Effector memory CD4-positive, alpha-beta T cell (primary cell): ENCODE results near the gene RIPOR3.
"Not testable (repeated sequence)": the region's sequence is repeated elsewhere in the genome, so short reads cannot be mapped to it uniquely, and the experiment has no call there.

ENCODE experiments used
- DNase-seq, 3 donors: peaks; one replicate each; pipeline ENCODE4 v3.0.0-alpha.2; 2020
- H3K27ac ChIP-seq: 2 replicates; pipeline ENCODE4 v1.7.0; 2013; ENCODE audit warnings: mild to moderate bottlenecking, low read length, moderate library complexity; ENCODE audit not compliant: insufficient read depth, poor library complexity, severe bottlenecking
- H3K27me3 ChIP-seq: replicated peaks from 2 replicates; pipeline ENCODE4 v1.7.0; 2013; ENCODE audit warnings: mild to moderate bottlenecking, low read length; ENCODE audit not compliant: insufficient read depth, control insufficient read depth, poor library complexity, severe bottlenecking
- H3K36me3 ChIP-seq: 2 replicates; pipeline ENCODE4 v1.7.0; 2013; ENCODE audit warnings: mild to moderate bottlenecking, low read length, moderate library complexity; ENCODE audit not compliant: control insufficient read depth, insufficient read depth
- H3K4me1 ChIP-seq: 2 replicates; pipeline ENCODE4 v1.7.0; 2013; ENCODE audit warnings: low read length, mild to moderate bottlenecking; ENCODE audit not compliant: control insufficient read depth, insufficient read depth, poor library complexity, severe bottlenecking
- H3K4me3 ChIP-seq: 2 replicates; pipeline ENCODE4 v1.7.0; 2013; ENCODE audit warnings: low read length, low read depth, mild to moderate bottlenecking; ENCODE audit not compliant: insufficient read depth, poor library complexity, severe bottlenecking
- H3K9me3 ChIP-seq: 2 replicates; pipeline ENCODE4 v1.7.0; 2013; ENCODE audit warnings: mild to moderate bottlenecking, low read length, moderate library complexity; ENCODE audit not compliant: control insufficient read depth

The RIPOR3 gene

GRCh38 chr20:50598768-50599167, 92.6 kb downstream of the RIPOR3 start:
- not testable (repeated sequence) for H3K36me3 ChIP-seq, H3K27ac ChIP-seq, DNase-seq, H3K4me1 ChIP-seq, H3K27me3 ChIP-seq, H3K4me3 ChIP-seq, H3K9me3 ChIP-seq

DNA sequence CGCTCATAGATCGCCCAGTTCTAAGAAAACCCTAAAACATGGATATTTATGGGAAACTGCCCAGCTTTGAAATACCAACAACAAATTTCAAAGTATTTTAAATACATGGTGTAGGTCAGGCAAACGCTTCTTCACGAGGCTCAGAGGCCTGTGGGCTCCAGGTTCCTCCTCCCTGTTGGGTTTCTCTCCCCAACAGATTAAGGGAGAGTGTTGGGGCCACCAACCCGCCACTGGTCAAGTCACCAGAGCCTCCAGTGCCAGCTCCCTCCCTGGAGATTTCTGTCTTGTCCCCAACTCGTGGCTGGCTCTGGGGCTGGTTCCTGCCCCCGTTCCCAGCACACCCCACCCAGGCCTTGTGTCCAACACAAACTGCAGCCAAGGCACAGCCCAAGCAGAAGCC, 93.3 kb downstream of the RIPOR3 start:
- Histone ChIP-seq H3K27ac (no peak overlapping the region), H3K4me3 (no peak overlapping the region), H3K36me3 (no peaks in the 10 kb centered on the region), H3K4me1 (no peaks in the 10 kb centered on the region), H3K9me3 (no peaks in the 10 kb centered on the region), H3K27me3 (peaks cover 3% of the 10 kb centered on the region)
- DNase-seq = no peak

- Histone ChIP-seq H3K4me1 (no peaks in the 10 kb centered on the region), H3K27me3 (peaks cover 3% of the 10 kb centered on the region), H3K4me3 (no peak overlapping the region), H3K27ac (no peak overlapping the region), H3K36me3 (no peaks in the 10 kb centered on the region), H3K9me3 (no peaks in the 10 kb centered on the region)
- DNase-seq = no peak
Observed at GRCh38 chr20:50597406-50597969, 93.9 kb downstream of the RIPOR3 start.

GRCh38 chr20:50596694-50597021, 94.7 kb downstream of the RIPOR3 start:
- Histone ChIP-seq H3K27me3 (no peaks in the 10 kb centered on the region), H3K4me1 (no peaks in the 10 kb centered on the region), H3K9me3 (no peaks in the 10 kb centered on the region), H3K4me3 (no peak overlapping the region), H3K27ac (no peak overlapping the region), H3K36me3 (no peaks in the 10 kb centered on the region)
- DNase-seq = no peak

DNA sequence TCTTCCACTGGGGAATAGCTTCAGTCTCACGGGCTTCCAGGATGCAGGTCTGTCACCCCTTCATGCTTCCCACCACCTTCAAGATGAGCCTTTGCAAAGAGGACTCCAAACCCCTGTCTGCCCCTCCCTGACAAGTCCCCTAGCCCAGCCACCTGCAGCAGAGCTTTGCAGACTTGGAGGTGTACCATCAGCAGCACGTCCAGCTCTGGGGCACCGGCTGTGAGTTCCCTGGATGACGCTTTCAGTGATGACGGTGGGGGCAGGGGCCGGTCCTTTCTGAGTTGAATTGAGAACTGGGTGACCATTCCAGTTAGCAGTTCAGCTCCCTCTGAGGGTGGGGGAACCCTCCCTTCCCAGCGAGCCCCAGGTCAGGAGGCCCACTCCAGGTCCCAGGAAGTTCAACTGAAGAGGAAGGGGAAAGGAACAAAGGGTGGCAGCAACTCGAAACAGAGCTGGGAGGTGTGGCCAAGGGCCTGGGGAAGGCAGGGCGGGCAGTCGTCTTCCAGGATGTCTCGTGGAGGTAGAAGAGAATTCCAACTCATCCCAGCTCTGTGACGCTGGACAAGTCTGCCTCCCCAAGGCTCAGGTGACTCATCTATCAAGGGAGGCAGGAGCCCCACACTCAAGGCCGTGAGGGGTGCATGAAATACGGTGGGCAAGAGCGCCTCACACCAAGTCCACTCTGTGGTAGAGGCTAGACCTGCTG, 95.2 kb downstream of the RIPOR3 start:
- Histone ChIP-seq H3K27ac (no peak overlapping the region), H3K4me3 (no peak overlapping the region), H3K36me3 (no peaks in the 10 kb centered on the region), H3K4me1 (no peaks in the 10 kb centered on the region), H3K27me3 (no peaks in the 10 kb centered on the region), H3K9me3 (no peaks in the 10 kb centered on the region)
- no peak for DNase-seq

DNA sequence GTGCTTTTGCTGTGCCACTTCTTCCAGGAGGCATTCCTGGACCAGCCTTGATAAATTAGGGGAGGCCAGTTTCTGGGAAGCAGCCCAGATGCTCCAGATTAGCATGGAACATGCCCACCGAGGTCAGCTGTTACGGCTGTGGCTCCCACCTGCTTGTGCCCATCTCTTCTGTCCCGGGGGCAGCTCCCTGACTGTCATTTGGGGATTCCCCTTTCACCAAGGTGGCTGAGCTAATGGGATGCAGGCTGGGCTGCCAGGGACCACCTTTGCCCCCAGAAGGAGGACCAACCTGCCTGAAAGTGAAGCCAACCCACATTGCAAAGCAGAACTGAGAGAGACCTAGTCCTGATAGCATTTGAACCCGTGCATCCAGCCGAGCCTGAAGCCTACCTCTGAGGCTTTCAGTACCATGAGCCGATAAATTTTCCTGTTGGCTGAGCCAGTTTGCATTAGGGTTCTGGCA, 95.9 kb downstream of the RIPOR3 start:
- Histone ChIP-seq H3K4me1 (no peaks in the 10 kb centered on the region), H3K27me3 (no peaks in the 10 kb centered on the region), H3K4me3 (no peak overlapping the region), H3K36me3 (no peaks in the 10 kb centered on the region), H3K27ac (no peak overlapping the region), H3K9me3 (no peaks in the 10 kb centered on the region)
- no peak for DNase-seq

GRCh38 chr20:50594591-50595432, 96.5 kb downstream of the RIPOR3 start:
- DNase-seq = no peak
- H3K4me3 ChIP-seq = no peak overlapping the region
- H3K27ac ChIP-seq = no peak overlapping the region
- H3K27me3 ChIP-seq = no peaks in the 10 kb centered on the region
- no peaks in the 10 kb centered on the region for H3K9me3 ChIP-seq
- no peaks in the 10 kb centered on the region for H3K36me3 ChIP-seq
- no peaks in the 10 kb centered on the region for H3K4me1 ChIP-seq

DNA sequence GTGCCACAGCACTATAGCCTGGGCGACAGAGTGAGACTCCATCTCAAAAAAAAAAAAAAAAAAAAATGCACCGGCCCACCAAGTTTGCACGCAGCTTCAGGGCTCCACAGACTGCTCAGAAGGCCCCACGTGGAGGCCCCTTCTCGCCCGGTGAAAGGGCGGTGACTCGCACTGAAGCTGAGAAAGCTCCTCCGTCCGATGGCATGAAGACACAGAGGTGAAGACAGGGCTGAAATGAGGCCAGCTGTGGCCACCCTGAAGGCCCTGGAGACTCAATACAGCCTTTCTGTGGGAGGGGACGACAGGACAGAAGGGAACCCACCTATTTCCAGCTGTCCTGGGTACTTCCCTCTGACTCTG, 97.1 kb downstream of the RIPOR3 start:
- Histone ChIP-seq H3K27me3 (no peaks in the 10 kb centered on the region), H3K4me1 (no peaks in the 10 kb centered on the region), H3K9me3 (no peaks in the 10 kb centered on the region), H3K36me3 (no peaks in the 10 kb centered on the region), H3K4me3 (no peak overlapping the region), H3K27ac (no peak overlapping the region)
- no peak for DNase-seq

DNA sequence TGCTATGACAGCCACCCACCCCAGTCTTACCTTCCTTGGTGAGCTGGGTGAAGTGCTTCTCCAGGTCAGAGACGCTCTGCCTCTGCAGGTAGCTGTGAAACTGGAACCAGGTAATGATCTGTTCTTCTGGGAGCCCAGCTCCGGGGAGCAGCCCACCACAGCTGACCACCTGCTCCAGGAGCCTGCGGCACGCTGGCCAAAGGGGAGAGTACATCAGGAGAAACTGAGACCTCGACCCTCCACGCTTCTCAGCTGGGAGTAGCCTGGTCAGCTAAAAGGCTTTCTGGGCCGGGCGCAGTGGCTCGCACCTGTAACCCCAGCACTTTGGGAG, 98.4 kb downstream of the RIPOR3 start:
- no peaks in the 10 kb centered on the region for H3K36me3 ChIP-seq
- H3K27me3 ChIP-seq = no peaks in the 10 kb centered on the region
- no peak for DNase-seq

GRCh38 chr20:50592282-50593004, 98.9 kb downstream of the RIPOR3 start:
- no peaks in the 10 kb centered on the region for H3K4me1 ChIP-seq
- H3K4me3 ChIP-seq = no peak overlapping the region
- H3K9me3 ChIP-seq = no peaks in the 10 kb centered on the region
- H3K27me3 ChIP-seq = no peaks in the 10 kb centered on the region
- H3K27ac ChIP-seq = no peak overlapping the region
- no peak for DNase-seq
- no peaks in the 10 kb centered on the region for H3K36me3 ChIP-seq

More for the DNA sequence above, 98.4 kb downstream of the RIPOR3 start:
- Histone ChIP-seq H3K4me1 (no peaks in the 10 kb centered on the region), H3K4me3 (no peak overlapping the region), H3K9me3 (no peaks in the 10 kb centered on the region), H3K27ac (no peak overlapping the region)
